ENCODE data around the gene NUP205. TPM values are rescaled to one million over a fixed set of nuclear protein-coding genes. Genes with fewer than 3 reads are reported as not detected.
"Not testable (repeated sequence)": the region's sequence is repeated elsewhere in the genome, so short reads cannot be mapped to it uniquely, and the experiment has no call there.

The NUP205 gene
- total and polyA plus RNA-seq, 2 experiments from 2014 or later = 15.2 to 44.6 TPM

GRCh38 chr7:135666156-135666555, 108.4 kb downstream of the NUP205 start:
- H3K27ac ChIP-seq = no peak overlapping the region
- H3K4me2 ChIP-seq = no peak overlapping the region
- WGBS (ENCODE audit: low lambda C conversion rate, missing lambda C conversion rate) = 85% methylated on average over 11 of the region's 11 CpGs
- TF ChIP-seq EZH2phosphoT487 (IDR thresholded peaks at IDR 0.05; ENCODE audit: low read depth, severe bottlenecking, unreplicated experiment) = no peak
- TF ChIP-seq CTCF (IDR thresholded peaks at IDR 0.05; ENCODE audit: poor library complexity) = no peak
- no peak for TF ChIP-seq EZH2 (IDR thresholded peaks at IDR 0.05; ENCODE audit: borderline replicate concordance)
- peaks cover 86% of the 10 kb centered on the region for H3K79me2 ChIP-seq
- H3K27me3 ChIP-seq = no peaks in the 10 kb centered on the region
- H3K9me3 ChIP-seq (ENCODE audit: low read depth) = no peaks in the 10 kb centered on the region
- H3K9me2 ChIP-seq (replicated peaks; ENCODE audit: insufficient read depth) = no peaks in the 10 kb centered on the region
- no peak overlapping the region for H3K4me3 ChIP-seq
- DNase-seq (ENCODE audit: low spot score) = no peak
- no peaks in the 10 kb centered on the region for H3K36me3 ChIP-seq (replicated peaks; ENCODE audit: insufficient read depth, low read depth)
- H4K20me1 ChIP-seq (ENCODE audit: insufficient read depth, poor library complexity, severe bottlenecking) = peaks cover 5% of the 10 kb centered on the region
- peaks cover 14% of the 10 kb centered on the region for H3K4me1 ChIP-seq (ENCODE audit: insufficient read depth)
- H2AFZ ChIP-seq = no peak overlapping the region

- no peaks in the 10 kb centered on the region for H3K36me3 ChIP-seq (replicated peaks; ENCODE audit: insufficient read depth, low read depth)
- no peak for DNase-seq (ENCODE audit: low spot score)
- H3K27me3 ChIP-seq = no peaks in the 10 kb centered on the region
- peaks cover 93% of the 10 kb centered on the region for H3K79me2 ChIP-seq
- H3K9me3 ChIP-seq (ENCODE audit: low read depth) = no peaks in the 10 kb centered on the region
- no peak overlapping the region for H3K4me3 ChIP-seq
- H4K20me1 ChIP-seq (ENCODE audit: insufficient read depth, poor library complexity, severe bottlenecking) = peaks cover 5% of the 10 kb centered on the region
- H3K9me2 ChIP-seq (replicated peaks; ENCODE audit: insufficient read depth) = no peaks in the 10 kb centered on the region
- TF ChIP-seq CTCF (IDR thresholded peaks at IDR 0.05; ENCODE audit: poor library complexity) = no peak
- TF ChIP-seq EZH2phosphoT487 (IDR thresholded peaks at IDR 0.05; ENCODE audit: low read depth, severe bottlenecking, unreplicated experiment) = no peak
- peaks cover 11% of the 10 kb centered on the region for H3K4me1 ChIP-seq (ENCODE audit: insufficient read depth)
- H2AFZ ChIP-seq = no peak overlapping the region
- WGBS (ENCODE audit: low lambda C conversion rate, missing lambda C conversion rate) = 95% methylated on average over 6 of the region's 6 CpGs
- no peak overlapping the region for H3K4me2 ChIP-seq
- H3K27ac ChIP-seq = no peak overlapping the region
Measured at GRCh38 chr7:135666846-135667245, 109.1 kb downstream of the NUP205 start.

- H2AFZ ChIP-seq; H3K9me2 ChIP-seq (replicated peaks; ENCODE audit: insufficient read depth); H4K20me1 ChIP-seq (ENCODE audit: insufficient read depth, poor library complexity, severe bottlenecking); H3K4me2 ChIP-seq; H3K27ac ChIP-seq; H3K27me3 ChIP-seq; DNase-seq (ENCODE audit: low spot score); H3K36me3 ChIP-seq (replicated peaks; ENCODE audit: insufficient read depth, low read depth); H3K9me3 ChIP-seq (ENCODE audit: low read depth); H3K4me3 ChIP-seq; H3K4me1 ChIP-seq (ENCODE audit: insufficient read depth): not testable (repeated sequence)
- H3K79me2 ChIP-seq = peaks cover 99% of the 10 kb centered on the region
- WGBS (ENCODE audit: low lambda C conversion rate, missing lambda C conversion rate) = 96% methylated on average over 1 of the region's 1 CpG
Measured at GRCh38 chr7:135667626-135668025, 109.9 kb downstream of the NUP205 start.

GRCh38 chr7:135668852-135669395, 111.2 kb downstream of the NUP205 start:
- H3K36me3 ChIP-seq (replicated peaks; ENCODE audit: insufficient read depth, low read depth); H3K4me2 ChIP-seq; H4K20me1 ChIP-seq (ENCODE audit: insufficient read depth, poor library complexity, severe bottlenecking); H3K27me3 ChIP-seq; H2AFZ ChIP-seq; H3K4me1 ChIP-seq (ENCODE audit: insufficient read depth); DNase-seq (ENCODE audit: low spot score); H3K4me3 ChIP-seq; H3K27ac ChIP-seq; H3K9me3 ChIP-seq (ENCODE audit: low read depth); H3K9me2 ChIP-seq (replicated peaks; ENCODE audit: insufficient read depth): not testable (repeated sequence)
- H3K79me2 ChIP-seq = peaks cover 87% of the 10 kb centered on the region
- 89% methylated on average over 6 of the region's 6 CpGs for WGBS (ENCODE audit: low lambda C conversion rate, missing lambda C conversion rate)

Data from hepatocyte (in vitro differentiated cells).